GM20431 (cell line): ENCODE results near the gene HTATIP2.
"Not testable (repeated sequence)": the region's sequence is repeated elsewhere in the genome, so short reads cannot be mapped to it uniquely, and the experiment has no call there.

Experiments
- in situ Hi-C: fragments of 300-500 bp; cut with MseI, MboI; formaldehyde crosslinking; loops from one replicate; pipeline ENCODE4 v1.15.0; 2020; ENCODE audit warnings: low sequenced_read_pairs; ENCODE audit not compliant: unreplicated experiment

Gene HTATIP2

DNA sequence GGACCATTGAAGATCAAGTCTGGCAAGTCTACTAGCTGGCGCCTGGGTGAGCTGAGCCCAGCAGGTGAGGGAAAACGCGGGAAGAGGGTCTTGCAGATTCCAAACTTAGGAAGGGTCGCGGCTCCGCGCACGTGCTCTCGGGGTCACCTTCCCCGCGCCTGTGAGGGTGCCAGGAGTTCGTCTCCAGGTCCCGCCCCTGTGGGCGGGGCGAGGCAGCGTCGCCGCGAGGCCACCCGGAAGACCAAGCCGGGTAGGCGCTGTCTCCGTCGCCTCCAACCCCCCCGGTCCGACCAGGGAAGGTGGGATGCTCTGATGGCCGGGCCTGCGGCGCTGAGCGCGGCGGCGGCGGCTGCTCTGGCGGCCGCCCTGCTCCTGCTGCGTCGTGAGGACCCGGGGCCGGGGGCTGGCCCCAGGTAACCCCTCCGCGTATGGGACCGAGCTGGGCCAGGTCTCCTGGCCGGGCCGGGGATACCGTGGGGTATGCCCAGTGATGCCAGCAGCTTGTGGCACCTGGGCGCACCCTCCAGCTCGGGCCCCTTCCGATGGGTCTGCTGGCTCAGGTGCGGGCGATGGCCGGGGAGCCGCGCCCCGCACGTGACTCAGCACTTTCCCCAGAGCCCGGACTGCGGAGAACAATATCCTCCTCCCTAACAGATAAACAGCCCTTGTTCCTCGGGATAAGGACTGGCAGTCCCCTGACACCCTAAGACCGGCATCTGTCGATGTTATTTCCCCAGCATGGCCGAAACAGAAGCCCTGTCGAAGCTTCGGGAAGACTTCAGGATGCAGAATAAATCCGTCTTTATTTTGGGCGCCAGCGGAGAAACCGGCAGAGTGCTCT lies at the start of gene HTATIP2:
TSS of gene HTATIP2 (plus strand) at position 215 of the 841 bp plus-strand sequence. CDS start at position 739, 524 bp downstream.
- in situ Hi-C loops: no loop called here

DNA sequence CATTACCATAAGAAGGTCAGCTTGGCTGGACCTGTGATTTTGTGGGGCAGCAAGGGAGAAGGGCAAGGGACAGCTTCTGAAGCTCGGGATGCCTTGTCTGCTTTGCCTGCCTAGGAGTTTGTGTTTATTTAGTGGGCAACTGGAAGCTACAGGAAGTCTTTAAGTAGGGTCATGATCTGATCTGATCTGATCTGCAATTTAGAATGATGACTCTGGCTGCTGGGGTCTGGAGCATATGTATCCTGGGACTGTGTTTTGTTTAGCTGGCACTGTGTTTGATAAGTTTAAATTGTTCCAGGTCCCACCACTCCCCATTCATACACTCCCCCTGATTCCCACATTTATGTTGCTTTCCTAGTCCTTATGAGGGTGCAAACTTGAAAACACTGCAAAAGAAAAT lies 47.7 kb upstream of the HTATIP2 start:
- in situ Hi-C loops: no loop called here

DNA sequence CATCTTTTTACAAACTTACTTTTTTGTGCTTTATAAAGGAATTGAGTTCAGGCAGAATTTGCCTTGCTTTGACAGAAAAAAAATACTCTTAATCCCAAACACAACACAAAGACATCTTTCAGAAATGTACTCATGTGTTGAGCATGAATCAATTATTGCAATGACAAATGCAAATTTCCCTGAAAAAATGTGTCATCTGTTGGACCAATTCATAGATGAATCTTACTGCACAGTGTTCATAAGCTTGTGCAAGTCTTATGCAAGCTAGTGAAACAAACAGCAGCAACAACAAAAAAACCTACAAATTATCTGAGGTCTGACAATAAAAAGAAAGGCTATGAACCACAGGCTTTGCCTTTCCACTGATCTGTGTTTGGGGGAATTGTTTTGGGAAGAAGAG lies 42.3 kb upstream of the HTATIP2 start:
- in situ Hi-C loops: no loop called here

DNA sequence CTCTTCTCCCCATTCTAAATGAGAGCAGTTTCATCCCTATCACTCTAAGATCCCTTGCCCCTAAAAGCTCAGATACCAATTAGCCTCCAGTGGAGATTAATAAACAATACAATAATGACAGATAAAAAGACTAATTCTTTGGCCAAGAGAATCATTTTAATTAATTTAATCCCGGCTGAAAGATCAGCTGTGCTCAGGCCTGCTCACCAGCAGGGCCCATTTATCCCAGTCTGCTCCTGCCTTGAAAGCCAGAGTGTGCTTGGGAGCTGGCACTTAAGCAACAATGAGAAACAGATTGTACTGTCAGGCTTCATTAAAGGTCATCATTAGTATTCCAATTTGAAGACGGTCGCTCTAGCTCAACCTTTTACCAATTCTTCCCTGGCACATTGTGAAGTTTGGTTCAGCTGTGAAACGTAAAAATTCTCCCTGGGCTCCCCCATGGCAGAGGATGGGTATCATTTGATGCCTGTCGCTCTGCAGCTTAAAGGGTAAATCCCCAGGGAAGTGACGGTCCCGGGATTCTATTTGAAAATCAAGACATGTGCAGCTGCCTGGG lies 36.1 kb upstream of the HTATIP2 start:
- in situ Hi-C loops: no loop called here

DNA sequence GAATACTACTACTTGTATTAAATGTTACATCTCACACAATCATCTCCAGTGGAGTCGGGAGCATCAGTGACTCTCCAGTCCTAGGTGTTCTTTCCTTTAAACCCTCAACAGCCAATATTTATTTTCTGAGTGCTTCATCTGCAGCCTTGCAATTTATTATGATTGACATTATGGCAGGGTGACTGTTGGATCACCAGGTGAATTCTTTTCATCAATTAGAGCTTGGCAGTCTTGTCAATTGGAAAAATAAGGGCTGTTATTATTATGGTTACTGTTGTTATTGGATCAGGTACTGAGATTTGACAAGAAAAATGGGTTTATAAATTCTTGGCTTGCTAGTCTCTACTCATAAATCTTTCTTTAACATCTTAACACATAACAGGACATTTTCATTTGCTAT lies 27.5 kb upstream of the HTATIP2 start:
- in situ Hi-C loops: no loop called here

DNA sequence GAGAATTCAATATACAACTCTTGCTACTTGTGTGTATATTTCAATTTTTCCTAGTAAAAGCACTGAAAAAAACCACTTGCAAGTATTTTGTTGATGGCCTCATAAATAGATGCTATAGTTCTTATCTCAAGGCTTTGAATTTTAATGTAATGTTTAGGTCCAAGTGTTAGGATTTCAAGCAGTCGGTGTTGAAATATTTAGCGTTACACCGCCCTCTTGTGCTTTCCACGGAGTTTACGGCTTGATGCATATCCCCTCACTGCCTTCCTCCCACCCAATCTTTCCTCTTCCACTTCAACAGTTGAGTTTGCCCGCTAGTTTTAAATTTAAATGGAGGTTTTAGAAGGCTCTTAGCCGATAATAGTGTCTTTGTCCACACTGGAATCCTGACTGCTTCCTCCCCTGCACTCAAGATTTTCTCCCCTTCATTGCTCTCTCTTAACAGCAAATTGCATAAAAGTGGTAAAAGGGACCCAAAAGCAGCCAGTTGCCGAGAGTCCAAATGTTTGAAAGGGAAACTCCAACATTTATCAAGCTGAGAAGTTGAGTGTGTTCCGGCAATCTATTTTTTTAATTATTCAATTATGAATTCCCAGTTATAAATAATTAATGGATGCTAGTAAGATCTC lies 25.9 kb upstream of the HTATIP2 start:
- in situ Hi-C loops: no loop called here

DNA sequence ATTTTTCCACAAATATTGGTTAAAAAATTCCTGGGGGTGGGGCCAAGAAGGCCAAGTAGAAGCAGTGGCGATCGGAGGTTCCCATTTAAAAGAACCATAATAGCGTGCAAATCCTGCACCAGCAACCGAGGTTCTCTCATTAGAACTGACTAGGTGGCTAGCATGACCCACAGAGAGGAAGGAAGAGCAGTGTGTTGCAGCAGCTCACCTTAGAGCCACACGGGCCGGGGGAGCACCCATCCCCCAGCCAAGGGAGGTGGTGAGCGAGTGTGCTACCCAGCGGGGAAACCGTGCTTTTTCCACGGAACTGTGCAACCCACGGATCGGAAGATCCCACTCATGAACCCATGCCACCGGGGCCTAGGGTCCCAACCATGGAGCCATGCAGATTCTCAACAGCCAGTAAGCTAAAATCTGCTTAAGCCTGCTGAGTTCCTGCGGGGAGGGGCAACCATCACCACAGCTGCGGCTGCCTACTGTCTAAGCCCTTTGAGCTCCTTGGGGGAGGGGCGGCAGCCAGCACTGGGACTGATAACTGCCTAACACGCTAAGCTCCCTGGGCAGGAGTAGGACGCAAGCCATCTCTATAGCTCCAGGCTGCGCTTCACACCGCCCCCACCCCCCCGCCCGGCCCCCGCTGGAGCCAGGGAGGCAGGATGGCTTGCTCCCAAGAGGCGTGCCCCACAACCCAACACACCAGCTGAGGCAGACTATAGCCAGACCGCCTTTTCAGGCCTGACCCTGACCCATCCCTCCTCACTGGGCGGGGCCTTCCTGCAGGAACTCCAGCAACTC lies 21.0 kb upstream of the HTATIP2 start:
- in situ Hi-C loops: no loop called here

DNA sequence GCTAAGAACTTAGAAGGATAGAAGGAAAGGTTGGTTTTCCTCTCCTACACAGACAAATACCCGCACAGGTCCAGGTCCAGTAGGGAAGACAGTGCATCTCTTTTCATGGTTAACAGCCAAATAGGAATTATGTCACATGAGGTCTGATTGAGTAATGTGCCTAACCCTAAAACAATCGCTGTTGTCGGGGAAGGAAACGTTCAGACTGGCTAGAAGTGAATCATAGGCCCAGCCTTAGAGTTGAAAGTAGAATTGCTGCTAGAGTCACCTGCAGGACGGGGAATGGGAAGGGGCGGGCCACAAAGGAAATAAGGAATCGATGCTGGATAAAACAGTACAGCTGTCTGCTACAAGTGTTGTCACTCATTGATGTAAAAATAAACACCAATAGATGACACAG lies 12.4 kb upstream of the HTATIP2 start:
- in situ Hi-C loops: loop anchor here (10.0 kb wide), 1 partner anchor 216 kb away; no protein-coding TSS in a partner anchor

DNA sequence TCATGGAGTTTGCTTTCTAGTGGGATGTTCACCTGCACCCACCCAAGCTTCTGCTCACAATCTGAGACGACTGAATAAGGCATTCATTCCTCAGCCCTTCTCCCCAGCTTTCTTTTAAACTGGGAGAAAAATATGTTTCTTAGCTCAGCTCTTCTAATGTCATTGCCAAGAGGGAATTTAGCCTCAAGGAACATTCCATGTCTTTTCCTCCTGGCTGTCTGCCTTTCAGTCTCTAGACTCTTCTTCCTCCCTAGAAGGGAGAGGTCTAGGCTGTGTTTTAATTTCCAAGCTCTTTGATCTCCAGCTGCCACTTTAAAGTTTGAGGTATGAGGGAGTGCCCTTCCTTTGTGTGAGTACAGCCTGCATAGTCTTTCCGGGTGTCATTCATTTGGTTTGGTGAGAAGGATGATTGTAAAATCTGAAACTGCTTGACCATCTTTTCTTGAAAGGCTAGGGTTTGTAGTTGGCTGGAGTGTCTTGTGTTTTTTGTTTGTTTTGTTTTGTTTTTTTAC lies 11.7 kb upstream of the HTATIP2 start:
- in situ Hi-C loops: loop anchor here (10.0 kb wide), 1 partner anchor 217 kb away; no protein-coding TSS in a partner anchor

DNA sequence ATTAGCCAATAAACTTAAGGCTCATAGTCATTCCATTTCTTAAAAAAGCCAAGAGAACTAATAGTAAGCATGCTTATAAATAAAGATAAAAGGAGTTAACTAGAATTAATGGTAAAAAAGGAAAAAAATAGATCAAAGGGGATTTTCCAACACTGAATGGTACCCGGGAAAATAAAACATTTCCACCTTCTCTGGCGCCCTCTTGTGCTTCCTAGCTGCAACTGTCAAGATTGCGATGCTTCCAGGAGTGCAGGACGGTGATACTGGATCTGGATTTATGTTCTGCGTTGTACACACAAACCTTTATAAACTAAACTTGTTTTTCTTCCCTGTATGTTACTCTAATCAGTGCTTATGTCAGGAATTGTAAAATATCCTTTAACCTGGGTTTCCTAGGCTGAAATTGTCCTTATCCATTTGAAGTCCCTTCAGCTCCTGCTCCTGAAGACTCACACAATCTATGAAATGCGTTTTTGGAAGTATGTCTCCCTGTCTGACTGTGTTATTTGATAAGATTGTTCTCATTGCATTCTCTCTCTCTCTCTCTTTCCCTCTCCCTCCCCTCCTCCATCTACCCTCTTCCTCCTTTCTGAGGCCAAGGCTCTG lies 9.6 kb upstream of the HTATIP2 start:
- in situ Hi-C loops: loop anchor here (10.0 kb wide), 1 partner anchor 219 kb away; no protein-coding TSS in a partner anchor

DNA sequence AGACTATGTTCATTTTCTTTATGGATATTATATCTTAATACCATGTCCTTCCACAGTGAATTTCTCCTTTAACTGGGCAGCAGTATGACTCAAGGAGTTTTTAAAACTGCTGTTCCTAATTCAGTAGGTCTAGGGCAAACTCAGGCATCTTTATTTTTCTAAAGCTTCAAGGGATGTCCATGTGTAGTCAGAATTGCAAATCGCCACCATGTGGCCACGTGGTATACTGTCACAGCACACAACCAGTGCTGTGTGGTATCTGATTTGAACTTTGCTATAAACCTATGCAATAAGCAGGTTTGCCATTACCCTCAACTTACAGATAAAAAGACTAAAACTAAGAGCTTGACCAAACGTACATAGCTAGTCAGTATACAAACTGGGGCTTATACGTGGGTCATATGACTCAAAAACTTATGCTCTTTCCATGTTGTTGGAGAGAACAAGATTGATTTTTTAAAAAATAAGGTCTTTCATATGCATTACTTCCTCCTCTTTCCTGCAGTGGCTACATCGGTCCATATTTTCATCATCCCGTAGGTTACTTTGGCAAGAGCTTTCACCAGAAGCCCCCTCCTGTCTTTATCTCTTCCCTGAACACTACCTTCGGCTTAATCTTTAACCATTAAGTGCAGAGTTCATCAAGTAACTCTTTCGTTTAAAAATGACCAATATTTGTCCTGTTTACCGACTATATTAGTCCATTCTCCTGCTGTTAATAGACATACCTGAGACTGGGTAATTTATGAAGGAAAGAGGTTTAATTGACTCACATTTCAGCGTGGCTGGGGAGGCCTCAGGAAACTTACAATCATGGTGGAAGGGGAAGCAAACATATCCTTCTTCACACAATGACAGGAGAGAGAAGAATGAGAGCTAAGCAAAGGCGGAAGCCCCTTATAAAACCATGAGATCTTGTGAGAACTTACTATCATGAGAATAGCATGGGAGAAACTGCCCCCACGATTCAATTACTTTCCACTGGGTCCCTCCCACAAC lies 8.0 kb upstream of the HTATIP2 start:
- in situ Hi-C loops: loop anchor here (10.0 kb wide), 1 partner anchor 221 kb away; no protein-coding TSS in a partner anchor

DNA sequence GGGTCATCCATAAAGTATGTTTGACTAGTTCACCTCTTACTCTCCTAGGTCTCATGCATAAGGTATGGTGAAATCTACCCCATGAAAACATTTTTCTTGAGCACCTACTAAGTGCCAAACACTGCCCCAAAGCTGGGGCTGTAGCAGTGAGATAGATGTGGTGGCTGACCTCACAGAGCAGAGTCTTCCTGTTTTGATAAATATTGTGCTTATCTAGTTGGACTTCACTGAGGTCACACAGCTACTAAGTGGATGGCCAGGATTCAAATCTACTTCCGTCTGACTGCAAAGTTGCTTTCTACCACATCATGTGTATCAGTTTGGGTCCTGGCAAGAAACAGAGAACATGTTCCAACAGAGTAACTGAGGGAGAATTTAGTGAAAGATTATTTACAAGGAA lies 6.4 kb upstream of the HTATIP2 start:
- in situ Hi-C loops: loop anchor here (10.0 kb wide), 1 partner anchor 222 kb away; no protein-coding TSS in a partner anchor

DNA sequence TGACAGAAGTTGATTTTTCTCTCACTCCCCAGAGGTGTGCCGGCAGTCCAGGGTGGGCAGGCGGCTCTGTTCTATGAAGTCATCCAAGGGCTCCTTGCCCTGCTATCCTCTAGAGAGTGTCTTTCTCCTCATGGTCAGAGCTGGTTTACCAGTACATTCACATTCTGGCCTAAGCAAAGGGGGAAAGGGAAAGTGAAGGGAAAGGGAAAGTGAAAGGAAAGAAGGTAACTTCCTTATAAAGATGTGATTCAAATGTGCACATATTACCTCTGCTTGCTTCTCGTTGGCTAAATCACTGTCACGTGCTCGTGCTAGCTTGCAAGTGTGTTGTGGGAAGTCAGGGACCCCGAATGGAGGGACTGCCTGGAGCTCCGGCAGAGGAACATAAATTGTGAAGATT lies 2.9 kb upstream of the HTATIP2 start:
- in situ Hi-C loops: no loop called here

DNA sequence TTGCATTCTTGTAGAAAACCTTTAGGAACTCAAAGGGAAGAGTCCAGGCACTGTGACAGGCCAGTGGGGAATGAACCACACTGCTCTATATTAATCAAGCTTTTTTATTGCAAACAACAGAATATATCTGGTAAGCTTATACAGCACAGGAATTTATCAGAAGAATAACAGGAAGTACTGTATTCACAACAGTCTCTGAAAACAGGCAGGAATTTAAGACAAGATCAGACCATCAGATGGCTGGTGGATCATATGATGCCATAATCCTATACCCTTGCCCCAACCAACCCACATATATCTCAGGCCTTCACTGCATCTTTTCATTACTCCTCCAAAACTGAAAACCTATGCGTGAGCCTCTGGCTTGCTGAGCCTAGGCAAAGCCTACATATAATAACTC lies 1.0 kb upstream of the HTATIP2 start:
- in situ Hi-C loops: no loop called here

DNA sequence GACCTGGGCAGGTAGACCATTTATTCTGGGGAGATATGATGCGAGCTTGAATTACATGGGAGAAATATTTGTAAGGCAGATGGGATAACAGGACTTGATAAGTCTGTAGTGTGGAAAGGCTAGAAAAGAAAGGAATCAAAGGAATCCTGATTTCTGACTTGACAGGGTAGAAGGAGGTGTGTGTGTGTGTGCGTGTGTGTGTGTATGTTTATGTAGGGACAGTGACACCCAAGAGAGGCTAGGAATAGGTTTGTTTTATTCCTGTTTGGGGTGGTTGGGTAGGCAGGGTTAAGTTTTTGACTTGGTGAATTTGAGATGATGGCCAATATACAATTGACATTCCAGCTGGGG lies 390 bp upstream of the HTATIP2 start:
- in situ Hi-C loops: no loop called here

DNA sequence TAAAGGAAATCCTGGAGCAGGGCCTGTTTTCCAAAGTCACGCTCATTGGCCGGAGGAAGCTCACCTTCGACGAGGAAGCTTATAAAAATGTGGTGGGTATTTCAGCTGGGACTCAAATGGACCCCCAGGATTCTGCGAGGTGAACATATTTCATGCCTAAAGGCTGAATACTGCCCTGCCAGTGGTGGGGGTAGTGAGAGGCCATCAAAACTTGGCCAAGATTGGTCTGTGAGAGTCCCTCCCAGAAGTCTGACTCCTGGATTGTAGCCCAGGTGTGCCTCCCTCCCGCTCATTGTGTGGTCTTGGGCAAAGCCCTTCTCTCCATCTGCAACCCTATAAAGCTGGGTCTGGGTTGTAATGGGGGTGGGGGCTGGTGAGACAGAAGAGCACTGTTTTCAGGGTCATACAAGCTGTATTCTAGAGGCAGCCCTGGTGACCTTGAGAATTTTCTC lies 853 bp downstream of the HTATIP2 start:
- in situ Hi-C loops: no loop called here

DNA sequence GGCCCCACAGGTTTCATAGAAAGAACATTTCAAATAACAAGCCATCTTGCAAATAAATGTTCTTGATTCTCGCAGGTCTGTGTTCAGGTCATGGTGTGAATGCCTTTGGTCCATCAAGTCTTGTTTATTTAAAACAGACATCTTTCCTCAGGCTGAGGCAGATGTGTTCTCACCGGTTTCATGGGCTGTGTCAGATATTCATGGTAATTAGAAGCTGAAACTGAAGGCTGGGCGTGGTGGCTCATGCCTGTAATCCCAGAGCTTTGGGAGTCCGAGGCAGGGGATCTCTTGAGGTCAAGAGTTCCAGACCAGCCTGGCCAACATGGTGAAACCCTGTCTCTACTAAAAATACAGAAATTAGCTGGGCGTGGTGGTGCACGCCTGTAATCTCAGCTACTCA lies 2.0 kb downstream of the HTATIP2 start:
- in situ Hi-C loops: not testable (repeated sequence)

DNA sequence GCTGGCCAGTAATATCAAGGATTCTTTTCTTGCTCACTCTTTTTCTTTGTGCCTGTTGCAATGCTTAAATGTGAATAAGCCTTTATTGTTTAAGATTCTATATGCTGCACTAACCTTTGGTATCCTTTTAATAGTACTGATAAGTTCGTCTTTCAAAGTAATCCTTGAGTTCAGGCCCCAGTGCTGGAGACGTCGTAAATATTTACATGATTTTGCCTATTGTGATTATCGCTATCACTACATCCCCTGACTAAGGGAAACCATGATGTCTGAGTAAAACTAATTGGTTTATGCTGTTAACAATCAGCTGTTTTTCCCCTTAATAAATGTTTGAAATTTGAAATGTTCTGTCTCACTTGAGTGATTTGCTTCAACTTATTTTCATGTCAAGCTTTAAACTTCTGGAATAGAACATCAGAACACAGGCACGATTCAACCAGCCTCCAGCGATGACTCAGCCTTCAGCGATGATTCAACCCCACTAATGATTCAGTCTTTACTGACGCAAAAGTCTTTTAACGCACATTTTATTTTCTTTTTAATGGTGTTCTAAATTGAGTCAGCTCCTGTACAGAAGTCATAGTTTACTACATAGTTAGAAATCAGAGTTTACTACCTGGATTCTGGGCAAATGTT lies 3.9 kb downstream of the HTATIP2 start:
- in situ Hi-C loops: no loop called here
